ENCODE results near the gene CDH8.
"Not testable (repeated sequence)": the region's sequence is repeated elsewhere in the genome, so short reads cannot be mapped to it uniquely, and the experiment has no call there.

Gene CDH8

GRCh38 chr16:61763013-61763412 is 273.2 kb downstream of the CDH8 start:
- DNase-seq = no peak

- DNase-seq = no peak
These were observed 305.2 kb downstream of the CDH8 start for GRCh38 chr16:61730997-61731396.

- DNase-seq = no peak
These were observed 309.5 kb downstream of the CDH8 start for GRCh38 chr16:61726701-61727100.

- no peak for DNase-seq
These were observed 310.1 kb downstream of the CDH8 start for GRCh38 chr16:61726125-61726524.

GRCh38 chr16:61721544-61721943 is 314.7 kb downstream of the CDH8 start:
- DNase-seq = no peak

GRCh38 chr16:61715393-61715792 is 320.8 kb downstream of the CDH8 start:
- DNase-seq = no peak

- DNase-seq = no peak
These were observed 322.5 kb downstream of the CDH8 start for GRCh38 chr16:61713787-61714186.

- not testable (repeated sequence) for DNase-seq
These were observed 336.6 kb downstream of the CDH8 start for GRCh38 chr16:61699640-61700039.

GRCh38 chr16:61684541-61684940 is 351.7 kb downstream of the CDH8 start:
- no peak for DNase-seq

- DNase-seq = no peak
These were observed 354.6 kb downstream of the CDH8 start for GRCh38 chr16:61681673-61682072.

GRCh38 chr16:61681124-61681523 is 355.1 kb downstream of the CDH8 start:
- DNase-seq = no peak

GRCh38 chr16:61678182-61678581 is 358.1 kb downstream of the CDH8 start:
- DNase-seq = no peak

GRCh38 chr16:61677776-61678175 is 358.5 kb downstream of the CDH8 start:
- DNase-seq = no peak

- no peak for DNase-seq
These were observed 359.5 kb downstream of the CDH8 start for GRCh38 chr16:61676740-61677139.

- no peak for DNase-seq
These were observed 365.1 kb downstream of the CDH8 start for GRCh38 chr16:61671161-61671560.

GRCh38 chr16:61665512-61665911 is 370.7 kb downstream of the CDH8 start:
- no peak for DNase-seq

- no peak for DNase-seq
These were observed 376.3 kb downstream of the CDH8 start for GRCh38 chr16:61659936-61660335.

GRCh38 chr16:61654962-61655361 is 381.3 kb downstream of the CDH8 start:
- no peak for DNase-seq

- DNase-seq = no peak
These were observed 382.7 kb downstream of the CDH8 start for GRCh38 chr16:61653544-61653943.

GRCh38 chr16:61645561-61645960 is 390.7 kb downstream of the CDH8 start:
- DNase-seq = no peak

GRCh38 chr16:61644736-61645135 is 391.5 kb downstream of the CDH8 start:
- DNase-seq = no peak

- no peak for DNase-seq
These were observed 418.9 kb downstream of the CDH8 start for GRCh38 chr16:61617219-61617783.

GRCh38 chr16:61616088-61616487 is 420.1 kb downstream of the CDH8 start:
- DNase-seq = no peak

GRCh38 chr16:61611847-61612491 is 424.3 kb downstream of the CDH8 start:
- DNase-seq = no peak

GRCh38 chr16:61606581-61606980 is 429.7 kb downstream of the CDH8 start:
- no peak for DNase-seq

Measured in kidney glomerular epithelial cell (primary cell).